ENCODE results near the gene RPL38. TPM values are rescaled to one million over a fixed set of nuclear protein-coding genes. Genes with fewer than 3 reads are reported as not detected.

Gene RPL38
- total and polyA plus RNA-seq, 12 donors: 661 to 2,186 (median 739) TPM

GRCh38 chr17:74182041-74182723 is 21.3 kb upstream of the RPL38 start:
- no peak for TF ChIP-seq CTCF (IDR thresholded peaks at IDR 0.05)
- intact Hi-C loops (cut with DNase I): no loop called here
- H3K36me3 ChIP-seq: no peaks in the 10 kb centered on the region
- WGBS, 2 donors: 71 to 80% methylated on average over 17 of the region's 17 CpGs
- DNase-seq: no peak
- ATAC-seq: no peak
- H3K27ac ChIP-seq: no peak overlapping the region
- H3K4me1 ChIP-seq: no peaks in the 10 kb centered on the region
- peaks cover 0 to 68% (median 50%) of the 10 kb centered on the region in 7 donors for H3K27me3 ChIP-seq
- peaks cover 0 to 3% (median 0%) of the 10 kb centered on the region in 11 donors for H3K9me3 ChIP-seq
- H3K4me3 ChIP-seq: no peak overlapping the region

GRCh38 chr17:74183411-74183810 is 20.1 kb upstream of the RPL38 start:
- no peak for DNase-seq
- H3K36me3 ChIP-seq: no peaks in the 10 kb centered on the region
- intact Hi-C loops (cut with DNase I): no loop called here
- H3K4me1 ChIP-seq: no peaks in the 10 kb centered on the region
- 82 to 84% methylated on average over 9 of the region's 9 CpGs for WGBS, 2 donors
- peaks cover 0 to 73% (median 44%) of the 10 kb centered on the region in 7 donors for H3K27me3 ChIP-seq
- peaks cover 0 to 3% (median 0%) of the 10 kb centered on the region in 11 donors for H3K9me3 ChIP-seq
- no peak for ATAC-seq
- H3K4me3 ChIP-seq: no peak overlapping the region
- no peak for TF ChIP-seq CTCF (IDR thresholded peaks at IDR 0.05)
- no peak overlapping the region for H3K27ac ChIP-seq

- intact Hi-C loops (cut with DNase I): no loop called here
- WGBS, 2 donors: 70 to 80% methylated on average over 9 of the region's 9 CpGs
- no peak for DNase-seq
- no peak for ATAC-seq
- Histone ChIP-seq H3K27ac (no peak overlapping the region), H3K9me3 (no peaks in the 10 kb centered on the region), H3K4me3 (no peak overlapping the region), H3K36me3 (no peaks in the 10 kb centered on the region), H3K4me1 (no peaks in the 10 kb centered on the region), H3K27me3 (peaks cover 0 to 56% (median 21%) of the 10 kb centered on the region in 7 donors)
- no peak for TF ChIP-seq CTCF (IDR thresholded peaks at IDR 0.05)
Measured at GRCh38 chr17:74185571-74186185, 17.8 kb upstream of the RPL38 start.

- TF ChIP-seq CTCF (IDR thresholded peaks at IDR 0.05): no peak
- DNase-seq (no peak), ATAC-seq (no peak)
- Histone ChIP-seq H3K27ac (no peak overlapping the region), H3K36me3 (no peaks in the 10 kb centered on the region), H3K9me3 (no peaks in the 10 kb centered on the region), H3K4me1 (no peaks in the 10 kb centered on the region), H3K4me3 (no peak overlapping the region), H3K27me3 (peaks cover 0 to 47% (median 13%) of the 10 kb centered on the region in 7 donors)
- WGBS, 2 donors: 90 to 93% methylated on average over 20 of the region's 20 CpGs
- intact Hi-C loops (cut with DNase I): no loop called here
Measured at GRCh38 chr17:74186498-74186897, 17.0 kb upstream of the RPL38 start.

Data from heart right ventricle (tissue), 16 donors.